Mesodermal cell (in vitro differentiated cells): ENCODE data around the gene FLRT1.

ENCODE experiments used
- H3K27ac ChIP-seq: 2 replicates; pipeline ENCODE4 v1.7.0; 2013; ENCODE audit warnings: mild to moderate bottlenecking, low read depth, low read length, moderate library complexity; ENCODE audit not compliant: severe bottlenecking
- H3K36me3 ChIP-seq: 2 replicates; pipeline ENCODE4 v1.7.1; 2013; ENCODE audit warnings: mild to moderate bottlenecking, low read length, moderate library complexity; ENCODE audit not compliant: control insufficient read depth, insufficient read depth
- H3K4me1 ChIP-seq: one replicate; pipeline ENCODE4 v1.7.1; 2013; ENCODE audit warnings: mild to moderate bottlenecking, low read length; ENCODE audit not compliant: insufficient read depth, control insufficient read depth, poor library complexity, severe bottlenecking
- H3K4me3 ChIP-seq: 2 replicates; pipeline ENCODE4 v1.7.0; 2013; ENCODE audit warnings: low read length, control low read depth, mild to moderate bottlenecking; ENCODE audit not compliant: insufficient read depth, poor library complexity, severe bottlenecking; ENCODE audit errors: extremely low read depth
- H3K9me3 ChIP-seq: 2 replicates; pipeline ENCODE4 v1.7.1; 2013; ENCODE audit warnings: mild to moderate bottlenecking, low read length, moderate library complexity; ENCODE audit not compliant: control insufficient read depth
- WGBS, 2 experiments: methylation state at CpG; one replicate each; pipeline ENCODE4 v1.1.5; 2013; ENCODE audit warnings: missing lambda C conversion rate in 2 of 2; ENCODE audit not compliant: insufficient coverage in 2 of 2; 5-methylcytosine and 5-hydroxymethylcytosine counted together

The FLRT1 gene

DNA sequence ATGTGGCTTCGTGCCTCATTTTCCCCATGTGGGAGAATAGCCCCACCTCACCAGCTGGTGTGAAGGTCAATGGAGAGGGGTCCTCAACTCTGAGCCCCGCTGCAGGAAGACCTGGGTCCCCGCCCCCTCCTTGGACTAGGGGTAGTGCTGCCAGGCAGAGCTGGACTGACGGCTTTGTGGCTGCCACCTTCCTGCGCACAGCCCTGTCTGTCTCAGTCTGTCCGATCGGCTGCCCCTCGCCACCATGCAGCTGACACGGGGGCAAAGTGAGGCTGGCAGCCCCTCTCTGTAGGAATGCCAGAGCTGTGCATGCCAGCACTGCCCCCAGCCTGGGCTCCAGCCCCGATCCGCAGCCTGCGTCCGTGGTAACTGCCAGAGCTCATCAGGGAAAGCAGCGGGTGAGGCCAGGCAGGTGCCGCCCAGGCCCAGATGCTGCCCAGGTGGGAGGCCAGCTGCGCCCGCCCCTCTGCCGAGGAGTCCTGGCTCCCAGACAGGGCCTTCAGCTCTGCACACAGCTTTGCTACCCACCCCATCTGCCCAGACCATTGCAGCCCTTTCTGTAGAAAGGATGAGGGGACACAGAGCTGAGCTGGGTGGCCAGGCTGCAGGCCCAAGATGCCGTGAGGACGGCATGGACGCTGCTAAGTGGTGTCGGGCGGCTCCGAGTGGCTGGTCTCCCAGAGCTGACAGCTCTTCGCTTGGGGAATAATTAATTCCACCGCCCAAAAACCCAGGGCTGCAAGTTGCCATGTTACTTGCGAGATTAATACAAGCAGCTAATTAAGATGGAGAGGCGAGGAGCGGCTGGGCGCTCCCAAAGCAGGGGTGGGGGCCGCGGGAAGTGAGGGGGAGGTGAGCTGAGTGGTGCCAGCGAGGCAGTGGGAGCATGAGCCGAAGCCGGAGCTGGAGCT is 19.5 kb upstream of the FLRT1 start:
- H3K9me3 ChIP-seq: peaks cover under 1% of the 10 kb centered on the region
- no peaks in the 10 kb centered on the region for H3K36me3 ChIP-seq
- 91 to 94% methylated on average over 30 to 32 of the region's 35 CpGs for WGBS, 2 experiments
- peaks cover under 1% of the 10 kb centered on the region for H3K4me1 ChIP-seq
- H3K4me3 ChIP-seq: no peak overlapping the region
- H3K27ac ChIP-seq: no peak overlapping the region

DNA sequence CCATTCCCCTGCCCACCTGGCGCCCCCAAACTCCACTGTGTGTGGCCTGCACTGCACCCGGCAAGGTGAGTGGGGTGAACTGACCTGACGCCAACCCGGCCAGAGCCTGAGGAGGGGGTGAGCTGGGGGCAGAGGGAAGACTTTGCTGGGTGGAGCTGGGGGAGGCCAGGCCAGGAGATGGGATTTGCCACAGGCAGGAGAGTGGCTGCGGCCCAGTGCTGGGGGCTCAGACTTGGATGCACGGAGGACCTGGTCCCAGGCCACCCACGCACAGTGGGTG is 17.8 kb upstream of the FLRT1 start:
- H3K27ac ChIP-seq: no peak overlapping the region
- WGBS, 2 experiments: 97 to 98% methylated on average over 6 of the region's 7 CpGs
- no peaks in the 10 kb centered on the region for H3K9me3 ChIP-seq
- H3K4me1 ChIP-seq: peaks cover 12% of the 10 kb centered on the region
- H3K4me3 ChIP-seq: no peak overlapping the region
- no peaks in the 10 kb centered on the region for H3K36me3 ChIP-seq

DNA sequence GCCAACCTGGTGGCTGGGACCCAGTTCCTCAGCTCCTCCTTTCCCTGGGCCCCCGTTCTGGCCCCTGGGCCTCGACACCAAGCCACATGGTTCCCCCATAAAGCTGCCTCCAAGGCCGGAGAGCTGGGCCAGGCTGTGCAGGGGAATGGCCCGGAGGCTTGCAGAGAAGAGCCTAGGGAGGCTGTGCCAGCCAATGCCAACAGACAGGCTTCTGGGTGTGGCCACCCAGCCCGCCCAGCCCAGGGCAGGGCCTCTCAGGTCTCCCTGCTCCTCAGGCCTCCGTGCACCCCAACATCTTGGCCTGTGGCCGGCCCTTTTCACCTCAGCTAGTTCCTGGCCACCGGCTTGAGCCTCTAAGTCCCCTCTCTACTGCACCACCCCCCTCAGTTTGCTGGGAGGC is 17.4 kb upstream of the FLRT1 start:
- 91 to 95% methylated on average over 3 to 7 of the region's 8 CpGs for WGBS, 2 experiments
- Histone ChIP-seq H3K9me3 (no peaks in the 10 kb centered on the region), H3K4me1 (peaks cover 13% of the 10 kb centered on the region)

DNA sequence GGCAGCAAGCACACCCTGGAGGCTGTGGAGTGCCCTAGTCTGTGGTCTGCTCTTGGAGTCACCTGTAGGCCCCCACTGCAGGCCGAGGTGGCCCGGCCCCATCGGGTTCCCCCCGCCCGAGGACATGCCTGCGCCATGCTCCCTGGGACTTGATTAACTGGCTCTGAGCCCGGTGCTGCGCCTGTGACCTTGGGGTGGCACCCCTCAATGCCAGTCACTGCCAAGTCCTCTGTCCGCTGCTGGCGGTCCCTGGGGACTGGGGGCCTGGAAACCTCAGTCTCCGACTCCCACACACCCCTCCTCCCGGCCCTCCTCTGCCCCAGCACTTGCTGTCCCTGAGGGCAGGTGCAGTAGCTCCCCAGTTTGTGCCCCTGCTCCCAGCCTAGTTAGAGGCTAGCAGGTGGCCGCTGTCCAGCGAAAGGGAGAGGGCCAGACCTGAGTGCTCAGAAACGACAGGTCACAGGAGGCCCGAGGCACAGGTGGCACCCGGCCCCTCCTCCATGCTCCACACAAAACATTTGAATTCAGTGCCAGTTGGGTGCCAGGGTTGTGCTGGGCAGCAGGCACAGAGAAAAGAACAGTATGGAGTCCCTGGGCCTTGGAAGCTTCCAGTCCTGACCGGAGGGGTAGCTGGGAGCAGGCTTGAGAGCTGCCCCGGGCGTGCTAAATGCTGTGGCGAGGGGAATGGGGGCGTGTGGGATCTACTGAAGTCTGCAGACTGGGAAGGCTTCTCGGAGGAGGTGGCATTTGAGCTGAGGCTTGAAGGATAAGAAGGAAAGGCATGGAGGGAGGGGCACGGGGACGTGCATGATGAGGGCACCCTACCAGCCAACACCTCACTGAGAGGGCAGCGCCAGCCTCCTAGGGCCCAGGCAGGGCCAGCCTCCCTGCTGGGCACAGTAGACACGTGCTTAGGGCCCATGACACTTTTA is 16.4 kb upstream of the FLRT1 start:
- H3K4me1 ChIP-seq: peaks cover 20% of the 10 kb centered on the region
- H3K27ac ChIP-seq: no peak overlapping the region
- whole genome bisulfite sequencing, 2 experiments: 87 to 93% methylated on average over 17 to 22 of the region's 27 CpGs
- H3K9me3 ChIP-seq: no peaks in the 10 kb centered on the region
- no peak overlapping the region for H3K4me3 ChIP-seq
- H3K36me3 ChIP-seq: no peaks in the 10 kb centered on the region

More for the DNA sequence above, 17.4 kb upstream of the FLRT1 start:
- Histone ChIP-seq H3K4me3 (no peak overlapping the region), H3K27ac (no peak overlapping the region), H3K36me3 (no peaks in the 10 kb centered on the region)

GRCh38 chr11:64020976-64021756 is 14.6 kb upstream of the FLRT1 start:
- WGBS, 2 experiments: 72 to 73% methylated on average over 16 to 18 of the region's 22 CpGs
- no peak overlapping the region for H3K4me3 ChIP-seq
- no peaks in the 10 kb centered on the region for H3K9me3 ChIP-seq
- peaks cover 28% of the 10 kb centered on the region for H3K4me1 ChIP-seq
- H3K27ac ChIP-seq: no peak overlapping the region
- no peaks in the 10 kb centered on the region for H3K36me3 ChIP-seq

GRCh38 chr11:64021757-64022093 is 14.0 kb upstream of the FLRT1 start:
- no peaks in the 10 kb centered on the region for H3K36me3 ChIP-seq
- H3K27ac ChIP-seq: no peak overlapping the region
- H3K4me1 ChIP-seq: peaks cover 28% of the 10 kb centered on the region
- H3K4me3 ChIP-seq: no peak overlapping the region
- WGBS, 2 experiments: 12 to 14% methylated on average over 5 of the region's 10 CpGs
- no peaks in the 10 kb centered on the region for H3K9me3 ChIP-seq

DNA sequence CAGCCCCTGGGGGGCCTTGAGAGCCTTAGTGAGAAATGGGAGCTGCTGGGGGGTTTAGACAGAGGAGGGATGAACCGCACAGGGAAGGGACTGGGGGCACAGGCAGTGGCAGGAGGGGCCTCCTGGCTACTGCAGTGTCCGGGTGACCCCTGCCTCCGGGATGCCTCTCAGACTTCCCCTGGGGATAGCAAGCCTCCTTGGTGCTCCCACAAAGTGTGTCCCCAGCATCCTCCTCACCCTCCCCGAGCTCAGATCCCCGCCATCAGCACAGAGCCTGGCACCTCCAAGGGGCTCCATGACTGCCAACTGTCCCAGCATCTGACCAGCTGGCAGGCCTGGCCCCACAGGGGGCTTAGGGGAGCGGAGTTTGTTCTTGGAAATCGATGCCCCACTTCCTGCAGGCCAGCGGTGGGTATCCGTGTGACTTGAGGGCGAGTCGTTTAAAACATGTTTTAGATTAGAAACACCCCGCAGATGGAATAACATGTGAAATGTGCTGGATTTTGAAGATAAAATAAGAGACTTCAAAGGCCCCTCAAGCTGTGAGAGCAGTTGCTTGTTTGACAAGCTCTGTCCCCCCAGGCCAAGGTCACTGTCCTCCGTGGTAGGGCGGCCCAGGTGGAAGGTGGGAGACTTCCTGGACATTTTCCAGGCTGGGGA is 13.5 kb upstream of the FLRT1 start:
- Histone ChIP-seq H3K36me3 (no peaks in the 10 kb centered on the region), H3K4me3 (no peak overlapping the region), H3K9me3 (no peaks in the 10 kb centered on the region), H3K4me1 (peaks cover 30% of the 10 kb centered on the region), H3K27ac (no peak overlapping the region)
- 76% methylated on average over 11 to 13 of the region's 14 CpGs for WGBS, 2 experiments

DNA sequence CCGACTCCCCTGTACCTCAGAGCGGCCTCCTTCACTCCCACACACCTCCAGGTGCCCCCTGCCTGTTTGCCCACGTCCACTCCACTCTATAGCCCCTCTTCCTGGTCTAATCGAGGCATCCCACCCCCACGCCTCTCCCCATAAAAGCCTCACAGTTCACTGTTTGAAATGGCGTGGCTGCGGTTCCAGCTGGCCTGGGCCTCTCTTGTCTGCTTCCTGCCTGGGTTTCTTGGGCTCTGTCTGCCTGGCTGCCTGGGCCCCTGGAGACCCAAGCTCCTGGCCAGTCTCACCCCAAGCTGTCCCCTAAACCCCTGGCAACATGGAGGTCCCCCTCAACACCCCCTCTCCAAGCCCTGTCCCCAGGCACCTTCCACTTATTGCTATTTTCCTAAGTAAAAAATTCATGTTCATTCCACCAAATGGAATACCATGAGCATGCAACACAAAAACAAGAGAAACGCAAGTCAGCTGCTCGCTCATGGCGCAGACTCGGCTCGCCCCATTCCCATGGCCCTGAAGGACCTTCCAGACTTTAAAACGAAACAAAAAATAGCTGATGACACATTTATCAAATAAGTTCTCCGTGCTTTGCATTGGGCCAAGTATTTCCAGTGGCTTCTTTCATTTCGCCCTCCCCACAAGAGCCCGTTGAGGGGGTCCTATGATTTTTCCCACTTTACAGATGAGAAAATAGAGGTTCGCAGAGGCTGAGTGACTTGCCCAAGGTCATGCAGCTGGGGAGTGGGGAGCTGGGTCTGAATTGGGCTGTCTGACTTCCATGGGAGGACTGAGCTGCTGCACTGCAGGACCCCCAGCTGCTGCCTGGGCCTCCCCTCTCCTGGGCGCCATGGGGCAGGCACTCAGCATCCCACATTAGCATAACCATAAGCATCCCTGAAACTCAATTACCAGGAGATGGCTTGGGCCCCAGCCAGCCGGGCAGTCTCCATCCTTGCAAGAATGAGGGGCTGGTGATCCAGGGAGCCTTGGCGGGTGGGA is 11.7 kb upstream of the FLRT1 start:
- H3K4me1 ChIP-seq: peaks cover 46% of the 10 kb centered on the region
- 86 to 87% methylated on average over 17 of the region's 20 CpGs for WGBS, 2 experiments
- H3K9me3 ChIP-seq: no peaks in the 10 kb centered on the region
- no peaks in the 10 kb centered on the region for H3K36me3 ChIP-seq
- no peak overlapping the region for H3K27ac ChIP-seq
- no peak overlapping the region for H3K4me3 ChIP-seq

GRCh38 chr11:64025205-64025604 is 10.5 kb upstream of the FLRT1 start:
- WGBS, 2 experiments: 7 to 18% methylated on average over 3 to 4 of the region's 4 CpGs
- Histone ChIP-seq H3K4me1 (peaks cover 56% of the 10 kb centered on the region), H3K36me3 (no peaks in the 10 kb centered on the region), H3K4me3 (no peak overlapping the region), H3K9me3 (no peaks in the 10 kb centered on the region), H3K27ac (no peak overlapping the region)
